Thyroid gland (tissue), 4 donors: ENCODE results near the gene KATNAL1. TPM values are rescaled to one million over a fixed set of nuclear protein-coding genes. Genes with fewer than 3 reads are reported as not detected.
"Not testable (repeated sequence)": the region's sequence is repeated elsewhere in the genome, so short reads cannot be mapped to it uniquely, and the experiment has no call there.

Experiments used
- DNase-seq, 2 donors: peaks; one replicate each; pipeline ENCODE4 v3.0.0-alpha.2; 2019
- H3K27ac ChIP-seq, 3 donors: fragments of 200-600 bp; sonication (generic); 1 replicate in 2 of 3; 2 replicates in 1 of 3; pipeline ENCODE4 v1.5.1; 2016 to 2019; ENCODE audit warnings: mild to moderate bottlenecking in 1 of 3, moderate library complexity in 1 of 3
- H3K27me3 ChIP-seq: fragments of 200-600 bp; sonication (generic); one replicate; pipeline ENCODE4 v1.5.1; 2019
- H3K36me3 ChIP-seq, 2 donors: fragments of 200-600 bp; sonication (generic); one replicate each; pipeline ENCODE4 v1.5.1; 2016 to 2019
- H3K4me1 ChIP-seq, 2 donors: fragments of 200-600 bp; sonication (generic); one replicate each; pipeline ENCODE4 v1.5.1; 2017 to 2019
- H3K4me3 ChIP-seq, 3 donors: fragments of 200-600 bp; sonication (generic); replicated peaks in 1 of 3; 1 replicate in 2 of 3; 2 replicates in 1 of 3; pipeline ENCODE4 v1.5.1; 2016; ENCODE audit warnings: mild to moderate bottlenecking in 1 of 3
- H3K9me3 ChIP-seq: fragments of 200-600 bp; sonication (generic); one replicate; pipeline ENCODE4 v1.5.1; 2017
- POLR2A ChIP-seq, 2 donors: fragments of 450-650 bp; IDR thresholded peaks; one replicate each; pipeline ENCODE4 v1.6.1; 2017; ENCODE audit warnings: antibody characterized with exemption in 2 of 2, mild to moderate bottlenecking in 2 of 2, moderate library complexity in 1 of 2
- WGBS, 2 donors: methylation state at CpG; one replicate each; pipeline ENCODE4 v1.1.5; 2017; 5-methylcytosine and 5-hydroxymethylcytosine counted together
- intact Hi-C: fragments of 100-400 bp; cut with DNase I; formaldehyde crosslinking; loops from one replicate; pipeline ENCODE4 v1.15.1; 2023
- total RNA-seq, 4 donors: library from RNA; depleted of rRNA; stranded (reverse); fragments of >200 nt; gene quantifications; one replicate each; pipeline ENCODE4 v1.2.3, GENCODE V29; 2016
- TF ChIP-seq, protein P1 (sequence below), 6 experiments: fragments of 200-600 bp in 3 of 6; fragments of 450-650 bp in 3 of 6; sonication (generic) in 3 of 6; IDR thresholded peaks; one replicate each; pipeline ENCODE4 v1.5.1; 2016 to 2019; ENCODE audit warnings: antibody characterized with exemption in 6 of 6, mild to moderate bottlenecking in 2 of 6, inconsistent platforms in 1 of 6, moderate library complexity in 1 of 6

Gene KATNAL1
- total RNA-seq, 4 donors from 2014 or later: 8.0 to 25.7 (median 9.5) TPM

DNA sequence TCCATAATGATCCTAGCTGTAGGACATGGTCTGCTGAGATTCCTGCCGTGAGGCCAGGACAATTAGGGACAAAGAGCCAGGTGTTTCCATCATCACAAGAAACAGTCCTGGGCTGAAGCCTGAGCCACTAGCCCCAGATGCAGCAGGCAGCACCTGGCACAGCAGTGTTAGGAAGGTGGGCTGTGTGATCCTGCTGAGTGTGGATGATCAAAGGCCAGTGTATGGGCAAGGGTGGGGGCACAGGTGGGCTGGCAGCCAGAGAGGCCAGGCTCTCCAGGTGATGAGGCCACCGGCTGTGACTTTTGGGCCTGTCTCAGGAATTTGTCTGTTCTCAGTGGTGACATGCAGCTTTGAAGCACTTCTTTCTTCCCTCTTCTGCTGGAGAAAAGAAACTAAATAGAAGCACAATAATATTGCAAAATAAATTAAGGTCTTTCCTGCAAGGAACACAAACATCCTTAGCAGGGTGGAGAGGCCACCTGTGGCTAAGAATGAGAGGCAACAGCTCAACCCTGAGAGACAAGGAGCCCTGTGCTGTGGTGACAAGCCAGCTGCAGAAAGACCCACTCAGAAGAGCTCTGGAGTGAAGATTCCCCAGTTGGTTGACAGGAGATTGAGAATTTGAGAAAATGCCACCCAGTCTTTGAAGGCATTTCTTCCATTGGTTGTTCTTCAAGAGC is 127.6 kb downstream of the KATNAL1 start:
- Histone ChIP-seq H3K27me3 (no peaks in the 10 kb centered on the region), H3K27ac (no peak overlapping the region), H3K4me1 (no peaks in the 10 kb centered on the region), H3K4me3 (no peak overlapping the region), H3K36me3 (no peaks in the 10 kb centered on the region), H3K9me3 (no peaks in the 10 kb centered on the region)
- no peak for TF ChIP-seq POLR2A (IDR thresholded peaks at IDR 0.05)
- TF ChIP-seq, protein P1, sequence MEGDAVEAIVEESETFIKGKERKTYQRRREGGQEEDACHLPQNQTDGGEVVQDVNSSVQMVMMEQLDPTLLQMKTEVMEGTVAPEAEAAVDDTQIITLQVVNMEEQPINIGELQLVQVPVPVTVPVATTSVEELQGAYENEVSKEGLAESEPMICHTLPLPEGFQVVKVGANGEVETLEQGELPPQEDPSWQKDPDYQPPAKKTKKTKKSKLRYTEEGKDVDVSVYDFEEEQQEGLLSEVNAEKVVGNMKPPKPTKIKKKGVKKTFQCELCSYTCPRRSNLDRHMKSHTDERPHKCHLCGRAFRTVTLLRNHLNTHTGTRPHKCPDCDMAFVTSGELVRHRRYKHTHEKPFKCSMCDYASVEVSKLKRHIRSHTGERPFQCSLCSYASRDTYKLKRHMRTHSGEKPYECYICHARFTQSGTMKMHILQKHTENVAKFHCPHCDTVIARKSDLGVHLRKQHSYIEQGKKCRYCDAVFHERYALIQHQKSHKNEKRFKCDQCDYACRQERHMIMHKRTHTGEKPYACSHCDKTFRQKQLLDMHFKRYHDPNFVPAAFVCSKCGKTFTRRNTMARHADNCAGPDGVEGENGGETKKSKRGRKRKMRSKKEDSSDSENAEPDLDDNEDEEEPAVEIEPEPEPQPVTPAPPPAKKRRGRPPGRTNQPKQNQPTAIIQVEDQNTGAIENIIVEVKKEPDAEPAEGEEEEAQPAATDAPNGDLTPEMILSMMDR (IDR thresholded peaks at IDR 0.05): no peak
- intact Hi-C loops: no loop called here
- no peak for DNase-seq
- WGBS, 2 donors: 25 to 34% methylated on average over 2 of the region's 2 CpGs

DNA sequence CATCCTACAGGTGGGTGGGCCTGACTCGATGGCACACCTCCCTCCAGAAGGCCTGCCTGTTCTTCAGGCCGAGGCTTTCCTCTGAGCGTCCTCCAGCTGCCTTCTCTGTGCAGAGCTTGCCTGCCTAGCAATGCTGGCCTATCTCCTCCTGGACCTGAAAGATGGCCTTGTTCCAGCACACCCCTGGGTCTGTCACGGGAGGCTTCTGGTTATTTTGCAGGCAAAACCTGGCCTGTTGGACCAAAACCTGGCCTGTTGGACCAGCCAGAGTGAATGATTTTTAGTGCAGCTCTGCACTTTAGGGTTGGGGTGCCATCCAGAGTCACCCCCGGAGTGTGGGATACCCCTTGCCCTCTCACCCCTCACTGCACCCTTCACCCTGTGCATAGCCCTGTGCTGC is 128.4 kb downstream of the KATNAL1 start:
- Histone ChIP-seq H3K9me3 (no peaks in the 10 kb centered on the region), H3K4me1 (no peaks in the 10 kb centered on the region), H3K36me3 (no peaks in the 10 kb centered on the region), H3K4me3 (no peak overlapping the region), H3K27me3 (no peaks in the 10 kb centered on the region), H3K27ac (no peak overlapping the region)
- WGBS, 2 donors: 84 to 100% methylated on average over 4 of the region's 5 CpGs
- intact Hi-C loops: no loop called here
- no peak for TF ChIP-seq POLR2A (IDR thresholded peaks at IDR 0.05)
- TF ChIP-seq, protein P1 (IDR thresholded peaks at IDR 0.05): no peak
- DNase-seq: no peak

DNA sequence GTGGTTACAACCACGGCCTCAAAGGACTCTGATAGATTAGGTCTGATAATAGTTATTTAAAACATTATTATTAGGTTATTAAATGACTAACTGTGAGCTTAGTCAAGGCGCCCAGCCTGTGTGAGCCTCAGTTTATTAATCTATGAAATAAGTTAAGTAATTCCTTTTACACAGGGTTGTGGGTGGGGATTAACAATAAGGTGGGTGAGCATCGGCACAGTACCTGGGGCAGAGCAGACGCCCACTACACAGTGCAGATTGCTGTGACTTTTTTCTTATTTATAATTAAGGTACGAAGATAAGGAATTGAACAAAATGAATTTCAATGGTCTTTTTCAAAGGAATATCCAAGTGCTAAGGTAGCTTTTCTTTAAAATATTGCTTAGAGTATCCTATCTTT is 132.2 kb downstream of the KATNAL1 start:
- no peak for DNase-seq
- no peak for TF ChIP-seq POLR2A (IDR thresholded peaks at IDR 0.05)
- TF ChIP-seq, protein P1 (IDR thresholded peaks at IDR 0.05): no peak
- H3K27me3 ChIP-seq: no peaks in the 10 kb centered on the region
- H3K27ac ChIP-seq: no peak overlapping the region
- WGBS, 2 donors: 96 to 97% methylated on average over 5 of the region's 5 CpGs
- intact Hi-C loops: no loop called here
- H3K36me3 ChIP-seq: no peaks in the 10 kb centered on the region
- H3K4me1 ChIP-seq: no peaks in the 10 kb centered on the region
- H3K4me3 ChIP-seq: no peak overlapping the region
- H3K9me3 ChIP-seq: no peaks in the 10 kb centered on the region

DNA sequence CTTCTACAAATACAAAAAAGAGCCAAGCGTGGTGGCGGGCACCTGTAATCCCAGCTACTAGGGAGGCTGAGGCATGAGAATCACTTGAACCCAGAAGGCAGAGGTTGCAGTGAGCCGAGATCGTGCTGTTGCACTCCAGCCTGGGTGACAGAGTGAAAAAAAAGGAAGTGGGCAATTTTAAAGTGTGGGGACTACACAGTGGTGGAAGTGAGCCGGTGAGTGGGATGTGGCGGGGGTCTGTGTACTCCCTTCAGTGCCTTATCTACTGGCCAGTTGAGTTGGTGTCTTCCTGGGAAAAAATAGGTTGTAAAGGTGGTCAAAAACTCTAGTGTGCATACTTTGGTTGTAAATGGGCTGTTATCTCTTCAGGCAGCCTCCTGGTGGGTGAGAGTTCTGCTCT is 133.1 kb downstream of the KATNAL1 start:
- H3K9me3 ChIP-seq, DNase-seq, H3K4me3 ChIP-seq, H3K36me3 ChIP-seq, H3K27me3 ChIP-seq, H3K27ac ChIP-seq, H3K4me1 ChIP-seq, intact Hi-C loops: not testable (repeated sequence)
- 75 to 88% methylated on average over 6 of the region's 6 CpGs for WGBS, 2 donors

DNA sequence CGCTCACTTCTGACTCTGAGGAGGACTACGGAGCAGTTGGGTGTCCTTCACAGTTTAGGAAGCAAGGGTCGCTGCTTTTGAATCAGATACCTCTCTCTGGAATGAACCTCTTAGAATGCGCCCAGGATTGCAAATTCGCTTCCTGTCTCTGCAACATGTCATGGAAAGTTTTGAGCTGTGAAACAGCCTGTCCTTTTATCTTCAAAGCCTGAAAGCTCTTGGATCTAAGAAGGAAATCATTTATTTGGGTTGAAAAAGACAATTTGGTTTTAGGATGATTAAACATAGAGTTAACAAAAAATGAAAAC is 134.1 kb downstream of the KATNAL1 start:
- H3K36me3 ChIP-seq: no peaks in the 10 kb centered on the region
- no peak for DNase-seq

More for the DNA sequence above, 134.1 kb downstream of the KATNAL1 start:
- H3K27ac ChIP-seq: no peak overlapping the region
- H3K9me3 ChIP-seq: no peaks in the 10 kb centered on the region
- TF ChIP-seq, protein P1 (IDR thresholded peaks at IDR 0.05): no peak
- TF ChIP-seq POLR2A (IDR thresholded peaks at IDR 0.05): no peak
- WGBS, 2 donors: 78 to 80% methylated on average over 5 of the region's 5 CpGs
- no peaks in the 10 kb centered on the region for H3K27me3 ChIP-seq
- no peak overlapping the region for H3K4me3 ChIP-seq
- peaks cover 0 to 5% of the 10 kb centered on the region in 2 donors for H3K4me1 ChIP-seq
- intact Hi-C loops: no loop called here
